SK-N-SH (cell line): Measurements from ENCODE around the gene POLA2. TPM values are rescaled to one million over a fixed set of nuclear protein-coding genes. Genes with fewer than 3 reads are reported as not detected.

ENCODE experiments used
- CTCF ChIA-PET: fragments of 300-600, 350-600 bp; formaldehyde crosslinking; extraction: SDS; loops from one replicate; lab custom pipeline; 2021; lab: Yijun Ruan, JAX
- POLR2A ChIA-PET: fragments of 350-600 bp; sonication (Branson Sonifier 250); formaldehyde crosslinking; extraction: SDS; loops from one replicate; lab custom pipeline; 2020; ENCODE audit warnings: antibody characterized with exemption, inconsistent platforms; lab: Yijun Ruan, JAX
- DNase-seq: peaks from one replicate; pipeline ENCODE4 v3.0.0; 2012
- H2AFZ ChIP-seq: fragments of 200-600 bp; sonication (generic); 2 replicates; pipeline ENCODE4 v1.8.1; 2016; ENCODE audit warnings: antibody characterized with exemption, mild to moderate bottlenecking, low read depth
- H3F3A ChIP-seq: fragments of 200-600 bp; sonication (generic); replicated peaks from 2 replicates; pipeline ENCODE3; 2016; ENCODE audit warnings: antibody characterized with exemption, mild to moderate bottlenecking; ENCODE audit not compliant: insufficient read depth
- H3K27ac ChIP-seq, 2 experiments: fragments of 200-500 bp in 1 of 2; fragments of 200-600 bp in 1 of 2; sonication (Bioruptor generic) in 1 of 2; sonication (generic), shearing (Covaris generic) in 1 of 2; 2 replicates each; pipeline versions ENCODE4 v1.5.1 to v1.6.1; 2014 to 2016; ENCODE audit warnings: low read depth in 2 of 2, inconsistent platforms in 1 of 2, low read length in 1 of 2, mild to moderate bottlenecking in 1 of 2, mixed read lengths in 1 of 2
- H3K27me3 ChIP-seq: fragments of 200-600 bp; sonication (generic), shearing (Covaris generic); 2 replicates; pipeline ENCODE4 v1.6.1; 2016; ENCODE audit warnings: mixed run types; ENCODE audit not compliant: insufficient read depth
- H3K36me3 ChIP-seq, 2 experiments: fragments of 200-500 bp in 1 of 2; fragments of 200-600 bp in 1 of 2; sonication (Bioruptor generic) in 1 of 2; sonication (generic) in 1 of 2; replicated peaks in 1 of 2; 2 replicates each; pipeline versions ENCODE3 to v1.5.1; 2014 to 2016; ENCODE audit warnings: low read length in 1 of 2, mild to moderate bottlenecking in 1 of 2; ENCODE audit not compliant: insufficient read depth in 2 of 2, control insufficient read depth in 1 of 2
- H3K4me1 ChIP-seq, 2 experiments: fragments of 200-500 bp in 1 of 2; fragments of 200-600 bp in 1 of 2; sonication (Bioruptor generic) in 1 of 2; sonication (generic), shearing (Covaris generic) in 1 of 2; 2 replicates each; pipeline versions ENCODE4 v1.5.1 to v1.6.1; 2014 to 2016; ENCODE audit warnings: low read depth in 1 of 2, low read length in 1 of 2, mixed run types in 1 of 2; ENCODE audit not compliant: insufficient read depth in 2 of 2, control insufficient read depth in 1 of 2
- H3K4me2 ChIP-seq: fragments of 200-600 bp; sonication (generic), shearing (Covaris generic); 2 replicates; pipeline ENCODE4 v1.6.1; 2017; ENCODE audit warnings: mixed run types
- H3K4me3 ChIP-seq, 2 experiments: fragments of 200-500 bp in 1 of 2; fragments of 200-600 bp in 1 of 2; sonication (Bioruptor generic) in 1 of 2; sonication (generic), shearing (Covaris generic) in 1 of 2; 2 replicates each; pipeline versions ENCODE4 v1.5.1 to v1.8.1; 2014 to 2016; ENCODE audit warnings: low read depth in 2 of 2, inconsistent platforms in 1 of 2, low read length in 1 of 2, mild to moderate bottlenecking in 1 of 2, mixed read lengths in 1 of 2, moderate library complexity in 1 of 2
- H3K79me2 ChIP-seq: fragments of 200-600 bp; sonication (generic); 2 replicates; pipeline ENCODE4 v1.8.1; 2017; ENCODE audit warnings: mild to moderate bottlenecking; ENCODE audit not compliant: insufficient read depth
- H3K9ac ChIP-seq: fragments of 200-600 bp; sonication (generic); 2 replicates; pipeline ENCODE4 v1.6.1; 2017; ENCODE audit warnings: mixed run types
- H3K9me2 ChIP-seq: fragments of 200-600 bp; sonication (generic); 2 replicates; pipeline ENCODE4 v1.6.1; 2017; ENCODE audit warnings: mixed run types
- H3K9me3 ChIP-seq: fragments of 200-600 bp; sonication (generic); 2 replicates; pipeline ENCODE4 v1.6.1; 2017; ENCODE audit warnings: mixed run types, mild to moderate bottlenecking, moderate library complexity
- H4K20me1 ChIP-seq: fragments of 200-600 bp; sonication (generic); 2 replicates; pipeline ENCODE4 v1.6.1; 2017; ENCODE audit warnings: mild to moderate bottlenecking, mixed run types; ENCODE audit not compliant: insufficient read depth
- FOSL2 ChIP-seq: IDR thresholded peaks from 2 replicates; pipeline ENCODE4 v1.4.0; 2012; ENCODE audit warnings: low read depth, mild to moderate bottlenecking, moderate library complexity, borderline replicate concordance
- GATA2 ChIP-seq: sonication (generic); formaldehyde crosslinking; IDR thresholded peaks from 2 replicates; pipeline ENCODE4 v1.5.0; 2020; ENCODE audit warnings: mild to moderate bottlenecking, missing genetic modification reagents
- POLR2AphosphoS5 ChIP-seq: IDR thresholded peaks from 2 replicates; pipeline ENCODE4 v1.6.1; 2012; ENCODE audit warnings: low read depth, low read length
- RFX5 ChIP-seq: IDR thresholded peaks from 2 replicates; pipeline ENCODE4 v1.6.1; 2012; ENCODE audit warnings: mild to moderate bottlenecking, improper control_type of control experiment, low read length
- RXRA ChIP-seq: IDR thresholded peaks from 2 replicates; pipeline ENCODE4 v1.4.0; 2012; ENCODE audit warnings: low read depth, mild to moderate bottlenecking, borderline replicate concordance
- TCF12 ChIP-seq: IDR thresholded peaks from 2 replicates; pipeline ENCODE4 v1.4.0; 2012
- WGBS: methylation state at CpG from one replicate; pipeline ENCODE4 v1.1.6; 2017; ENCODE audit warnings: low lambda C conversion rate; 5-methylcytosine and 5-hydroxymethylcytosine counted together
- polyA plus RNA-seq, 3 experiments: library from polyadenylated mRNA; depleted of rRNA; stranded (reverse); fragments of >200 nt; gene quantifications; 2 replicates each; pipeline ENCODE4 v1.2.3, GENCODE V29; 2012
- TF ChIP-seq, protein P1 (sequence below): IDR thresholded peaks from 2 replicates; pipeline ENCODE4 v1.4.0; 2012; ENCODE audit warnings: low read depth
- TF ChIP-seq, protein P2 (sequence below): IDR thresholded peaks from 2 replicates; pipeline ENCODE4 v1.6.1; 2012; ENCODE audit warnings: mild to moderate bottlenecking, low read depth, low read length, moderate library complexity

POLA2 gene
- polyA plus RNA-seq, 1 of the 3 experiments (the other 2 are of a cell fraction) = 18.4 TPM

DNA sequence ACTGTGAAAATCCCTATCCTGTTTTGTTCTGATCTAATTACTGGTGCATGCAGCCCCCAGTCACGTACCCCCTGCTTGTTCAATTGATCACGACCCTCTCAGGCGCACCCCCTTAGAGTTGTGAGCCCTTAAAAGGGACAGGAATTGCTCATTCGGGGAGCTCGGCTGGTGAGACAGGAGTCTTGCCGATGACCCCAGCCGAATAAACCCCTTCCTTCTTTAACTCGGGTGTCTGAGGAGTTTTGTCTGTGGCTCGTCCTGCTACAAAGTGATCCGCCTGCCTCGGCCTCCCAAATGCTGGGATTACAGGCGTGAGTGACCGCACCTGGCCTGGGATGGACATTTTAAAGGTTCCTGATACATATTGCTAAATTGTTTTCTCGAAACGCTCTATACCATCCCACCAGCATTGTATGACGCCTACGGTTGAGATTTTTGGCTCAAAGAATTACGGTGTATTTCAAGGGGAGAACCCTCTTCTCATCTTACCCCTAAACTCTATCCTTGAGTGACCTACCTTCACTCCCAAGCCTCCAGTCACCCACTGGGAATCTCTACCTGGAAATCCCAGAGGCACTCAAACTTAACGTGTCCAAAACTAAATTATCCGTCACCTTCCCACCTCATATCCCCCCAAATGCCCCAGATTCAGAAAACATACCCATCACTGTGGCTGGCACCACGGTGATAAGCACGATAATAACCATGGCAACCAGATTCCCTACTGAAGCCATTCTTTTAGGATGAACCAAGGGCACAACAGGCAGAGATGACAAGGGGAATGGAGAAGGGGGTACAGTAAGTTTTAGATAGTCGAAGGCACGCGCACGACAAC lies 789 bp upstream of the POLA2 start:
- H3K27ac ChIP-seq = peak overlapping the region; percentile 57 to 84
- no peaks in the 10 kb centered on the region for H3K27me3 ChIP-seq
- DNase-seq = peak; percentile 66
- 39% methylated on average over 23 of the region's 26 CpGs for WGBS
- no peaks in the 10 kb centered on the region for H3K9me3 ChIP-seq
- peaks cover 0 to 12% of the 10 kb centered on the region in 2 experiments; a peak in 1 of 4 replicates for H3K4me1 ChIP-seq
- POLR2A ChIA-PET = interaction anchor here (0.8 to 1.4 kb wide), 4 partner anchors 54 to 241 kb away, joined by 3 read pairs; partner anchors contain the start of genes CDC42EP2 and DPF2
- H3F3A ChIP-seq = peaks cover 8% of the 10 kb centered on the region
- no peak for TF ChIP-seq FOSL2
- TF ChIP-seq TCF12 = no peak
- TF ChIP-seq RXRA = no peak
- peak; percentile 52; the same call in 1 of the 2 replicates for TF ChIP-seq GATA2
- TF ChIP-seq, protein P1, sequence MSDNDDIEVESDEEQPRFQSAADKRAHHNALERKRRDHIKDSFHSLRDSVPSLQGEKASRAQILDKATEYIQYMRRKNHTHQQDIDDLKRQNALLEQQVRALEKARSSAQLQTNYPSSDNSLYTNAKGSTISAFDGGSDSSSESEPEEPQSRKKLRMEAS = no peak
- TF ChIP-seq POLR2AphosphoS5 = no peak
- CTCF ChIA-PET = interaction anchor here (0.7 to 2.2 kb wide), 9 partner anchors 13 to 127 kb away, joined by 3 to 28 read pairs (median 4); partner anchors contain the start of gene CDC42EP2
- peaks cover 42% of the 10 kb centered on the region for H3K79me2 ChIP-seq
- H3K36me3 ChIP-seq = no peaks in the 10 kb centered on the region
- H3K4me3 ChIP-seq = peak overlapping the region; percentile 68 to 82
- H4K20me1 ChIP-seq = no peaks in the 10 kb centered on the region
- peak overlapping the region; percentile 82 for H3K4me2 ChIP-seq
- peak overlapping the region; percentile 90 for H2AFZ ChIP-seq
- peak overlapping the region; percentile 75 for H3K9ac ChIP-seq
- H3K9me2 ChIP-seq = no peaks in the 10 kb centered on the region

DNA sequence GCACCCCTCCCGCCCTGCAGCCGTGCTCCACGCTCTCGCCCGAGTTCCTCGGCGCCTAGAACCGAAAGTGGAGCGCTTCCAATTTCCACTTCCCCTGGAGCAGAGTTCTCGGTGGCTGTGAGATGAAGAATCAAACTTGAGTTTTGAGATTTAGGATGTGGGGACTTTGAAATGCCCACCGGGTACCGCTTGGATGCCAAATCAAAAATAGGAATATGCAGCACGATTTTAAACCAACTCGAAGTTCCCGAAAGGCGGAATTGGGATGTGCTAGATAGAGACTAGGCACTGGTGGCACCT lies 569 bp downstream of the POLA2 start:
- TF ChIP-seq GATA2 (no peak), RFX5 (no peak)
- TF ChIP-seq, protein P2, sequence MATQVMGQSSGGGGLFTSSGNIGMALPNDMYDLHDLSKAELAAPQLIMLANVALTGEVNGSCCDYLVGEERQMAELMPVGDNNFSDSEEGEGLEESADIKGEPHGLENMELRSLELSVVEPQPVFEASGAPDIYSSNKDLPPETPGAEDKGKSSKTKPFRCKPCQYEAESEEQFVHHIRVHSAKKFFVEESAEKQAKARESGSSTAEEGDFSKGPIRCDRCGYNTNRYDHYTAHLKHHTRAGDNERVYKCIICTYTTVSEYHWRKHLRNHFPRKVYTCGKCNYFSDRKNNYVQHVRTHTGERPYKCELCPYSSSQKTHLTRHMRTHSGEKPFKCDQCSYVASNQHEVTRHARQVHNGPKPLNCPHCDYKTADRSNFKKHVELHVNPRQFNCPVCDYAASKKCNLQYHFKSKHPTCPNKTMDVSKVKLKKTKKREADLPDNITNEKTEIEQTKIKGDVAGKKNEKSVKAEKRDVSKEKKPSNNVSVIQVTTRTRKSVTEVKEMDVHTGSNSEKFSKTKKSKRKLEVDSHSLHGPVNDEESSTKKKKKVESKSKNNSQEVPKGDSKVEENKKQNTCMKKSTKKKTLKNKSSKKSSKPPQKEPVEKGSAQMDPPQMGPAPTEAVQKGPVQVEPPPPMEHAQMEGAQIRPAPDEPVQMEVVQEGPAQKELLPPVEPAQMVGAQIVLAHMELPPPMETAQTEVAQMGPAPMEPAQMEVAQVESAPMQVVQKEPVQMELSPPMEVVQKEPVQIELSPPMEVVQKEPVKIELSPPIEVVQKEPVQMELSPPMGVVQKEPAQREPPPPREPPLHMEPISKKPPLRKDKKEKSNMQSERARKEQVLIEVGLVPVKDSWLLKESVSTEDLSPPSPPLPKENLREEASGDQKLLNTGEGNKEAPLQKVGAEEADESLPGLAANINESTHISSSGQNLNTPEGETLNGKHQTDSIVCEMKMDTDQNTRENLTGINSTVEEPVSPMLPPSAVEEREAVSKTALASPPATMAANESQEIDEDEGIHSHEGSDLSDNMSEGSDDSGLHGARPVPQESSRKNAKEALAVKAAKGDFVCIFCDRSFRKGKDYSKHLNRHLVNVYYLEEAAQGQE = no peak
- Histone ChIP-seq H3F3A (peaks cover 8% of the 10 kb centered on the region), H3K79me2 (peaks cover 50% of the 10 kb centered on the region), H3K4me2 (peak overlapping the region; percentile 95), H3K9me2 (no peaks in the 10 kb centered on the region), H3K9me3 (no peaks in the 10 kb centered on the region), H3K9ac (peak overlapping the region; percentile 91), H2AFZ (peak overlapping the region; percentile 92; the same call in 1 of the 2 replicates), H4K20me1 (no peaks in the 10 kb centered on the region), H3K27me3 (no peaks in the 10 kb centered on the region), H3K36me3 (peaks cover 4 to 7% of the 10 kb centered on the region in 2 experiments), H3K4me3 (peak overlapping the region; percentile 68 to 82), H3K27ac (peak overlapping the region; percentile 65 to 70; a peak in 3 of 4 replicates), H3K4me1 (peaks cover 0 to 12% of the 10 kb centered on the region in 2 experiments; a peak in 1 of 4 replicates)
- WGBS = 2% methylated on average over 16 of the region's 16 CpGs
- CTCF ChIA-PET = interaction anchor here (0.9 to 2.2 kb wide), 12 partner anchors 12 to 129 kb away, joined by 3 to 28 read pairs (median 4); partner anchors contain the start of gene CDC42EP2
- DNase-seq = no peak
- POLR2A ChIA-PET = interaction anchor here (1.0 to 1.8 kb wide), 5 partner anchors 13 to 239 kb away, joined by 3 to 8 read pairs (median 3); partner anchors contain the start of genes DPF2 and MALAT1
